Measurements from ENCODE around the gene CHN2.

Gene CHN2

GRCh38 chr7:29304756-29305155 lies 110.2 kb downstream of the CHN2 start:
- no peak overlapping the region for H3K9ac ChIP-seq (ENCODE audit: low read depth, low read length)
- H3K4me2 ChIP-seq (ENCODE audit: low read length): no peak overlapping the region
- H3K9me3 ChIP-seq (replicated peaks; ENCODE audit: low read length): no peaks in the 10 kb centered on the region
- H3K27me3 ChIP-seq (ENCODE audit: control insufficient read depth, insufficient read depth, low read length): peaks cover 52% of the 10 kb centered on the region
- no peaks in the 10 kb centered on the region for H3K36me3 ChIP-seq (ENCODE audit: insufficient read depth, low read length)
- no peak overlapping the region for H3K4me3 ChIP-seq (ENCODE audit: low read length)
- H3K4me1 ChIP-seq (ENCODE audit: control insufficient read depth, insufficient read depth, low read length): peaks cover 8% of the 10 kb centered on the region

- Histone ChIP-seq H3K4me3 (ENCODE audit: low read length) (no peak overlapping the region), H3K27me3 (ENCODE audit: control insufficient read depth, insufficient read depth, low read length) (peaks cover 60% of the 10 kb centered on the region), H3K9ac (ENCODE audit: low read depth, low read length) (no peak overlapping the region), H3K9me3 (replicated peaks; ENCODE audit: low read length) (no peaks in the 10 kb centered on the region), H3K36me3 (ENCODE audit: insufficient read depth, low read length) (no peaks in the 10 kb centered on the region), H3K4me2 (ENCODE audit: low read length) (no peak overlapping the region), H3K4me1 (ENCODE audit: control insufficient read depth, insufficient read depth, low read length) (no peaks in the 10 kb centered on the region)
These were observed 111.9 kb downstream of the CHN2 start for GRCh38 chr7:29306319-29306991.

- Histone ChIP-seq H3K4me3 (ENCODE audit: low read length) (no peak overlapping the region), H3K4me1 (ENCODE audit: control insufficient read depth, insufficient read depth, low read length) (no peaks in the 10 kb centered on the region), H3K36me3 (ENCODE audit: insufficient read depth, low read length) (no peaks in the 10 kb centered on the region), H3K4me2 (ENCODE audit: low read length) (no peak overlapping the region), H3K27me3 (ENCODE audit: control insufficient read depth, insufficient read depth, low read length) (peaks cover 72% of the 10 kb centered on the region), H3K9ac (ENCODE audit: low read depth, low read length) (no peak overlapping the region), H3K9me3 (replicated peaks; ENCODE audit: low read length) (no peaks in the 10 kb centered on the region)
These were observed 113.8 kb downstream of the CHN2 start for GRCh38 chr7:29308424-29308823.

- no peaks in the 10 kb centered on the region for H3K36me3 ChIP-seq (ENCODE audit: insufficient read depth, low read length)
These were observed 114.7 kb downstream of the CHN2 start for GRCh38 chr7:29309041-29309854.

GRCh38 chr7:29310625-29311024 lies 116.0 kb downstream of the CHN2 start:
- Histone ChIP-seq H3K36me3 (ENCODE audit: insufficient read depth, low read length) (no peaks in the 10 kb centered on the region), H3K27me3 (ENCODE audit: control insufficient read depth, insufficient read depth, low read length) (peaks cover 82% of the 10 kb centered on the region), H3K9me3 (replicated peaks; ENCODE audit: low read length) (no peaks in the 10 kb centered on the region), H3K4me1 (ENCODE audit: control insufficient read depth, insufficient read depth, low read length) (no peaks in the 10 kb centered on the region), H3K4me3 (ENCODE audit: low read length) (no peak overlapping the region), H3K4me2 (ENCODE audit: low read length) (no peak overlapping the region), H3K9ac (ENCODE audit: low read depth, low read length) (no peak overlapping the region)

More at GRCh38 chr7:29309041-29309854, 114.7 kb downstream of the CHN2 start:
- no peak overlapping the region for H3K4me2 ChIP-seq (ENCODE audit: low read length)
- no peaks in the 10 kb centered on the region for H3K4me1 ChIP-seq (ENCODE audit: control insufficient read depth, insufficient read depth, low read length)
- no peaks in the 10 kb centered on the region for H3K9me3 ChIP-seq (replicated peaks; ENCODE audit: low read length)
- H3K9ac ChIP-seq (ENCODE audit: low read depth, low read length): no peak overlapping the region
- H3K4me3 ChIP-seq (ENCODE audit: low read length): no peak overlapping the region
- peaks cover 78% of the 10 kb centered on the region for H3K27me3 ChIP-seq (ENCODE audit: control insufficient read depth, insufficient read depth, low read length)

GRCh38 chr7:29311314-29311713 lies 116.7 kb downstream of the CHN2 start:
- no peaks in the 10 kb centered on the region for H3K4me1 ChIP-seq (ENCODE audit: control insufficient read depth, insufficient read depth, low read length)
- no peak overlapping the region for H3K9ac ChIP-seq (ENCODE audit: low read depth, low read length)
- H3K27me3 ChIP-seq (ENCODE audit: control insufficient read depth, insufficient read depth, low read length): peaks cover 84% of the 10 kb centered on the region
- H3K4me3 ChIP-seq (ENCODE audit: low read length): no peak overlapping the region
- H3K9me3 ChIP-seq (replicated peaks; ENCODE audit: low read length): no peaks in the 10 kb centered on the region
- H3K36me3 ChIP-seq (ENCODE audit: insufficient read depth, low read length): no peaks in the 10 kb centered on the region
- no peak overlapping the region for H3K4me2 ChIP-seq (ENCODE audit: low read length)

- H3K9me3 ChIP-seq (replicated peaks; ENCODE audit: low read length): no peaks in the 10 kb centered on the region
- H3K4me2 ChIP-seq (ENCODE audit: low read length): no peak overlapping the region
- no peak overlapping the region for H3K9ac ChIP-seq (ENCODE audit: low read depth, low read length)
- no peaks in the 10 kb centered on the region for H3K4me1 ChIP-seq (ENCODE audit: control insufficient read depth, insufficient read depth, low read length)
- H3K4me3 ChIP-seq (ENCODE audit: low read length): no peak overlapping the region
- no peaks in the 10 kb centered on the region for H3K36me3 ChIP-seq (ENCODE audit: insufficient read depth, low read length)
- H3K27me3 ChIP-seq (ENCODE audit: control insufficient read depth, insufficient read depth, low read length): peaks cover 79% of the 10 kb centered on the region
These were observed 119.6 kb downstream of the CHN2 start for GRCh38 chr7:29314148-29314547.

- Histone ChIP-seq H3K4me2 (ENCODE audit: low read length) (no peak overlapping the region), H3K4me1 (ENCODE audit: control insufficient read depth, insufficient read depth, low read length) (no peaks in the 10 kb centered on the region), H3K36me3 (ENCODE audit: insufficient read depth, low read length) (no peaks in the 10 kb centered on the region), H3K9me3 (replicated peaks; ENCODE audit: low read length) (no peaks in the 10 kb centered on the region), H3K4me3 (ENCODE audit: low read length) (no peak overlapping the region), H3K27me3 (ENCODE audit: control insufficient read depth, insufficient read depth, low read length) (peaks cover 85% of the 10 kb centered on the region), H3K9ac (ENCODE audit: low read depth, low read length) (no peak overlapping the region)
These were observed 120.7 kb downstream of the CHN2 start for GRCh38 chr7:29315122-29315891.

GRCh38 chr7:29315892-29316270 lies 121.3 kb downstream of the CHN2 start:
- Histone ChIP-seq H3K4me3 (ENCODE audit: low read length) (no peak overlapping the region), H3K9me3 (replicated peaks; ENCODE audit: low read length) (no peaks in the 10 kb centered on the region), H3K9ac (ENCODE audit: low read depth, low read length) (no peak overlapping the region), H3K4me1 (ENCODE audit: control insufficient read depth, insufficient read depth, low read length) (no peaks in the 10 kb centered on the region), H3K4me2 (ENCODE audit: low read length) (no peak overlapping the region), H3K27me3 (ENCODE audit: control insufficient read depth, insufficient read depth, low read length) (peaks cover 87% of the 10 kb centered on the region), H3K36me3 (ENCODE audit: insufficient read depth, low read length) (no peaks in the 10 kb centered on the region)

- no peak overlapping the region for H3K4me3 ChIP-seq (ENCODE audit: low read length)
- H3K4me1 ChIP-seq (ENCODE audit: control insufficient read depth, insufficient read depth, low read length): no peaks in the 10 kb centered on the region
- H3K9me3 ChIP-seq (replicated peaks; ENCODE audit: low read length): no peaks in the 10 kb centered on the region
- no peak overlapping the region for H3K4me2 ChIP-seq (ENCODE audit: low read length)
- no peak overlapping the region for H3K9ac ChIP-seq (ENCODE audit: low read depth, low read length)
- H3K27me3 ChIP-seq (ENCODE audit: control insufficient read depth, insufficient read depth, low read length): peaks cover 85% of the 10 kb centered on the region
- no peaks in the 10 kb centered on the region for H3K36me3 ChIP-seq (ENCODE audit: insufficient read depth, low read length)
These were observed 122.4 kb downstream of the CHN2 start for GRCh38 chr7:29316926-29317325.

GRCh38 chr7:29318853-29319718 lies 124.5 kb downstream of the CHN2 start:
- Histone ChIP-seq H3K4me1 (ENCODE audit: control insufficient read depth, insufficient read depth, low read length) (no peaks in the 10 kb centered on the region), H3K9me3 (replicated peaks; ENCODE audit: low read length) (no peaks in the 10 kb centered on the region), H3K27me3 (ENCODE audit: control insufficient read depth, insufficient read depth, low read length) (peaks cover 71% of the 10 kb centered on the region), H3K36me3 (ENCODE audit: insufficient read depth, low read length) (no peaks in the 10 kb centered on the region), H3K4me2 (ENCODE audit: low read length) (no peak overlapping the region), H3K9ac (ENCODE audit: low read depth, low read length) (no peak overlapping the region), H3K4me3 (ENCODE audit: low read length) (no peak overlapping the region)

Measured in skeletal muscle satellite cell (primary cell).